DMS 273 treated with DMSO at 0.1 percent for 48 hours (cell line): ENCODE results near the gene CAMK2D.

Experiments
- DNase-seq: peaks from one replicate; lab custom pipeline; 2025; lab: John Stamatoyannopoulos, UW

The CAMK2D gene

DNA sequence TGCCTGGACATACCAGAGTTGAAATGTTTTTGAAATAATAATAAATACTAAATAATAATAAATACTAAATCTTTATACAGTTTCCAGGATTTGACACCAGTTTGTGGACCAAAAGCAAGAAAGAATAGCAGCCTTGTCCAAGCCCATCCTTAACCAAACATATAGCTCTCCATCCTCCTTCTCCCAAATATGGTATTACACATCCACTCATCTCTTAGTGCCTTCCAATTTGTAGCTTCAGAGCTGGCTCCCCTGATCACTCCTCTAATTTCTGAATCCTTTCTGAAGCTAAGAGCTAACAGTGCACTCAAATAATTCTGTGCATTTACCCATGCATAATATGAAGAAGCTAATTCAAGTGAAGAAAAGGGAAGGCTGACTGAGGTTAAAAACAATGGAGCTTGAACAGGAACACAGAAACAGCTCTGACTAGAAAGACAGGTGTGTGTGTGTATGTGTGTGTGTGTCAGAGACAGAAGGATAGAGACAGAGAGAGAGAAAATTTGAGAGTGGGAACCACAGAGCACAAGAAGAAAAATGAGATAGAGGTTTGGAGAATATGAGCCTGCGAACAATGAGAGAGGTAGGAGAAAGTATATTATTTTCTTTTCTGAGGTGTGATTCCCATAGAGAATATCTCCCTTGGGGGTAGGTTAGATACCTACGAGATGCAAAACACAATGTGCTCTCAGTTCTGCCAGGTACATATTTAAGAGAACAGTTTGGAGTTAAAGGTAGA lies 123.5 kb downstream of the CAMK2D start:
- no peak for DNase-seq

DNA sequence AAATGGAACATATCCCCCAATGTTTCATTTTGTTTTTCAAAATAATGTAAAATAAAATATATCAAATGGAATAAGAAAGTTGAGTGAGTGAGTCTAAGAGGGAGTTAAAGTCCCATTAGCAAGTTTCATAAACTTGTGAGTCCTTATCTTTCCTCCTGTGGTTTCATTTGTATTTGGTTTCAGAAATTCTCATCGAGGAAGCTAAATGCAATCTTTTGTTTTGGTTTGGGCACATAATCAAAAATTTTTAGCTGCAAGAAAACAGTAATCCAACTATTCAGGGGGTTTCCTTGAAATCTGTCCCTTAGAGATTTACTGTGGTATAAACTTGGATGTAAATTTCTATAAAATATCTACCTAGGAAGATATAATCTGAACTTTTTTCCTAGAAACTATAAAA lies 124.2 kb downstream of the CAMK2D start:
- DNase-seq, result no peak

DNA sequence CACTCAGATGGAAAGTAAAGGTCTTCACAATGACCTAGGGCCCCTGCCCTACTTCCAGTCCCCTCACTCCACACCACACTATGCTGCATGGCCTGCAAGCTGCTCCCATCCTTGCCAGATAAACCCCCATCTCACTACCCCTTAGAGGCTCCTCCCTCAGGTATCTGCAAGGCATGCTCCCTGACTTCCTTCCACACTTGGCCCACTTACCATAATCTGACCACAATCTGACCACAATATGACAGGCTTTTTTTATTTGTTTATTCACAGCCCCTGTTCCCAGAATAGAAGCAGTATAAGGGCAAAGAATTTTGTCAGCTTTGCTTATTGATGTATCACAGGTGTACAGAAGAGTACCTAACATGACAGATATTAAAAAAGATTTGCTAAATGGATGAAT lies 124.7 kb downstream of the CAMK2D start:
- DNase-seq, result no peak

DNA sequence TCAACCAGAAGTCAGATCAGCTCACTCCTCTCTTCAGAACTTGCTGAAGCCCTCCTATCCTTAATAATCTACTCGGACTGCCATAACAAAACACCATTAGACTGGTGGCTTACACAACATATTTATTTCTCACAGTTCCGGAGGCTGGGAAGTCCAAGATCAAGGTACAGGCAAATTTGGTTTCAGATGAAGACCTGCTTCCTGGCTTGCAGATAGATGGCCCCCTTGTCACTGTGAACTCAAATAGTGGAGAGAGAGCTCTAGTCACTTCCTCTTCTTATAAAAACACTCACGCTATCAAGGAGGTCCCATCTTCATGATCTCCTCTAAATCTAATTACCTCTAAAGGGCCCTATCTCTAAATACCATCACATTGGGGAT lies 125.1 kb downstream of the CAMK2D start:
- no peak for DNase-seq

DNA sequence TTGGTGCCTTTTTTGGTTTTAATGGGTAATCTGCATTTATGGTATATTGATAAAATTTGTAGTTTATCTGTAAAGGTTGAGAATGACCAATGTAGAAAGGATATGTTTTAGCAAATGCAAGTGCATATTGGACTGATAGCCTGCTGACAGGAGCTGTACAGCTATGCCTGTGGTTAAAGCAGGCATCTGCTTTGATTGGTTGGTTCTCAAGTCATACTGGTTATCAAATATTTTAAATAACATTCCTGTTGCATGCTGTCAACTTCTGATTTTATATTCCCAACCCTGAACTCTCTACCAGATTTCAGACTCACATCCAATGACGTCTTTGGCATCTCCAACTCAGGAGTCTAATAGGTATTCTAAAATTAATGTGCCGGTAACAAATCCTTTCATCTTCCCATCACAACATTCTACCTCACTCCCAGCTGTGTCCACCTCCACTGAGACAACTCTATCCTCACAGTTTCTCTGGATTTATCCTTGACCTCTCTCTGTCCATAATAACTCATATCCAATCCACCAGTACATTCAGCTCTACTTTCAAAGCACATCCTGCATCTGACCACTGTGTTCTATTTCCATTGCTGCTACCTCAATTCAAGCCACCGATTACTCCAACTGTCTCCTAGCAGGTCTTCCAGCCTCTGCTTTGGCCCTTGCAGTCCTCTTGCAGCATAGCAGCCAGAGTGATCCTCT lies 125.7 kb downstream of the CAMK2D start:
- DNase-seq, result no peak

DNA sequence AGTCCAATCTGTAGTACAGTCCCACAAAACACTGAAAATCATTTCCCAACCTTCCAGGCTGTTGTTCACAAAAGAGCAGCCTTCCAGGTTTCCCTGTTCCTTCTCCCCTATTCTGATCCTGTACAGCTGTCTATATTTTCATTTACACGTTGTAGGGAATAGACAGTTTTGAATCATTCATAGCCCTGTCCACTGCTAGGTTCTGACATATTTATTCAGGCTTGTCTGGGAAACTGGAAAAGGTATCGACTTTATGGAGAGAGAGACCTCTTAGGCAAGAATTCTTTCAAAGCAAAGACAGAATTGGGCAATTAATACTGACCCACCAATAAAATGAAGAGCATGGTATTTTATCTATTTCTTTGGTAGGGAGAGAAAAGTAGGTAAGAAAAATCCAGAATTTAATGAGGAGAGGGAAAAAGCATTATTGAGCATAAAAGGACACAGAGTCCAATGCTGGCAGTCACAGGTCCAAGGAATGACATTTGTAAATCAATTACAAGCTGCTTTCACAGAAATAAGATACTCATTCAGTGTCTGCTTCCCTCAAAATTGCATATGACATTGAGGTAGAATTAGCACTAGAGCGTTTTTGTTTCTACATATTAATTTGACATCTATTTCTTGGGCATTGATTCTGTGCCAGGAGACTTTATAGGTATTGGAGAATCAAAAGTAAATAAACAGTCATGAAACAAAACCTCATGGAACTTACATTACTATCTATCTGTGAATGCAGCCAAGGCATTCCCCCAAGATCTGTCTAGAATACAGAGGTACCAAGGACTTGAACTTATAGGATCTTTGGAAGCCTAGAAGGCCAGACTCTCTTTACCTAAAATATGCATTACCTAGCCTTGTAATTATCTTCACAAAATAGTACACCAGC lies 127.2 kb downstream of the CAMK2D start:
- no peak for DNase-seq

DNA sequence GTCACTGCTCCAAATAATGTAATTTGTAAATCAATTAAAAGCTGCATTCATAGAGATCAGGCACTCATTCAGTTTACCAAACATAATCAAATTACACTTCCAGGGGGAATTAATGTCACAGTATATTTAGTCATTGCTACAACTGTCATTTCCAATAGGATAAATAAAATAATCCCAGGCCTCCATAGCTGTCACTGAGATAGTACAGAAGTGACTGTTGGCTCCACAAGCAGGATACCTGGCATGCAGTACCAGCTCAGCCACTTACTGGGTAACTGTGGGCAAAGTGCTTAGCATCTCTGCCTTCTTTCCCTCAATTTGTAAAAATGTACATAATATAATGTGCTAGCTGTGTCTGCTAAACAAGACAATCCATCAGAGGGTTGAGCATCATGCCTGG lies 128.1 kb downstream of the CAMK2D start:
- DNase-seq, result no peak

DNA sequence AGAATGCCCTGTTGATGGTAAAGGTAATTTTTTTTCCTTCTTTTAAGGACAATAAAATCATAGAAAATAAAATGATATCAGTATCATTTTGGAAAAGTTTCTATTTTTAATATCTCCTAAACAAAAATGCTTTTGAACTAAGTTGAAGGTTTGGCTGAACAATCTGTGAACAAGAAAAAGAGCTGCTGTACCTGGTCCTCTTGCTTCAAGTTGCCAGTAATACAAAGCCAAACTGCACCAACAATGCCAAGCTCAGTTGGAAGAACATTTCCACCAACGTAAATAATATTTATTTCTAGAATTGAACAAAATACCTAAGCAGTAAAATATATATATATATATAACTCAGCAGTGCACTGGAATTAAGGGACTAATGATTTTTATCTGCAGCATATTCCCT lies 132.8 kb downstream of the CAMK2D start:
- DNase-seq, result no peak

DNA sequence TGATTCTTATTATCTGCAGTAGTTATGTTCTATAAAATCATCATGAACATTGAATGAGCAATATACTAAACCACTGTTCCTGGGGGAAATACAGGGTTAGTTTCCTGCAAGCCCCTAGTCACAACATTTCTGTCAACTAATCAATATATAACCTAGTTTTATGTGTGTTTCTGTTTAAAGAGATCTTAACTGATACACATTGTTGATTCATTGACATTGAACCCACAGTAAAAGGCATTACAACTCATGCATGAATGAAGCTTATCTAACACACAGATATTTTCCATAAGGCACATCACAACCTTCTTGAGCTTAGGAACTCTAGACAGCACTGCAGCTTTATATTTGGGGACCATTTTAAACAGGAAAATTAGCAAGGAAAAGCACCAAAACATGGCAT lies 134.2 kb downstream of the CAMK2D start:
- DNase-seq, result no peak

DNA sequence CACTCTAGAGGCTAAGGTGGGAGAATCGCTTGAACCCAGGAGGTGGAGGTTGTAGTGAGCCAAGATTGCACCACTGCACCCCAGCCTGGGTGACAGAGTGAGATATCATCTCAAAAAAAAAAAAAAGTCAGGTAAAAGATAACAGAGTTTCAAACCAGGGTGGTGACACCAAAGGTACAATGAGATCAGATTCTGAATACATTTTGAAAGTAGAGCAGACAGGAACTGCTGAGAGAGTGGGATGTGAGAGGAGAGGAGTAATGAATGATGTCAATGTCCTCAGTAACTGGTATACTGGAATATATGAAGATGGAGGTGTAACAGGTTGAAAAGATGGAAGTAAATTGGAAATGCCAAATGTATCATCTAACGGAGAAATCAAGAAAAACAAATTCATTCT lies 135.6 kb downstream of the CAMK2D start:
- no peak for DNase-seq

DNA sequence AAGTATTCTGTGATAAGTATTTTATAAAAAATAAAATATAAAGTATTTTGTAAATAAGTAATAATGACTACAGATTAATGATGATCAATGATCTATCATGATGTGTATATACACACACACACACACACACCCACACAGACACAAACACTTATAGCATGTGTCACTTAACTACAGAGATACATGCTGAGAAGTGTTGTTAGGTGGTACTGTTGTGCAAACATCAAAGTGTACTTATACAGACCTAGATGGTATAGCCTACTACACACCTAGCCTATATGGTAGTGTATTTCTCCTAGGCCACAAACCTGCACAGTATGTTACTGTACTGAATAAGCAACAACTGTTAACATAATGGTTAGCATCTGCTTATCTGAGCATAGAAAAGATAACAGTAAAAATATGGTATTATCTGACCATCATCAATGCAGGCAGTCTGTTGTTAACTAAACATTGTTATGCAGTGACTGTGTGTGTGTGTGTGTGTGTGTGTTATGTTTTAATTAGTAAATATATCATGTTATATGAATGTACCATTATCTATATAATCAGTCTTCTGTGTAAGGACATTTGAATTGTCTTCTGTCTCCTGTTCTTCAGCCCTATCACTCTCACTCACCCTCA lies 138.2 kb downstream of the CAMK2D start:
- no peak for DNase-seq

DNA sequence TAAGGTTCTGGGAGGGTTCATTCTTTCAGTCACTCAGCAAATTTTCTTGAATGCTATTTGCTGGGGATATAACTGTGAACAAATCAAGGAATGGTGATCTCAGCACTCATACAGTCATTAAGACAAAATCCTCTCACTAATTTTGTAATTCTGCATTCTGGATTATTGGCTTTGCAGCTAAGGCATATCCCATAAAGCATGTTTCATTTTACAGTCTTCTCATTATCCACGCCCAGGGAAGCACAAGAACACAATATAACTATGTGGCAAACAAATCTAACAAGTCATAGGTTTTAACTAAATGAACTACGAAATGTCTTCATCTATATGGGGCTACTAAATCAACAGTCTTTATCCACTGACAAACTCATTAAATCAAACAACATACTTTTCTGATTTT lies 139.9 kb downstream of the CAMK2D start:
- DNase-seq, result no peak

DNA sequence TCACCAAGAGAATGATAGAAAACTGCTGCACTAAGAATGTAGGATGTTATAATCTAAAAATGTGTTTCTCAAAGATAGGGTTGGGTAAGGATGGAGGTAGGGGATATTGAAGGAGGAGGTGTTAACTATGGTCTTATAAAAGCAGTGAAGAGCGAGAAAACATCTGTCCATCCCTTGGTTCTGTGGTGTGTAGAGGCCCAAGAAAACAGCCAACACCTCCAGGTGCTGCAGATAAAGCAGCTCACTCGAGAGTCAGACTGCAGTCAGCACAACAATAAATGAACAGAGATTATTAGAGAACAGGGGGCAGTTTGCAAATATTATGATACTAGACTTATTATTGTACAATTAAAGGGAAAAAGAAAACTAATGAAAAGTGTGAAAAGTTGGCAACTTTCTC lies 141.5 kb downstream of the CAMK2D start:
- DNase-seq, result no peak

DNA sequence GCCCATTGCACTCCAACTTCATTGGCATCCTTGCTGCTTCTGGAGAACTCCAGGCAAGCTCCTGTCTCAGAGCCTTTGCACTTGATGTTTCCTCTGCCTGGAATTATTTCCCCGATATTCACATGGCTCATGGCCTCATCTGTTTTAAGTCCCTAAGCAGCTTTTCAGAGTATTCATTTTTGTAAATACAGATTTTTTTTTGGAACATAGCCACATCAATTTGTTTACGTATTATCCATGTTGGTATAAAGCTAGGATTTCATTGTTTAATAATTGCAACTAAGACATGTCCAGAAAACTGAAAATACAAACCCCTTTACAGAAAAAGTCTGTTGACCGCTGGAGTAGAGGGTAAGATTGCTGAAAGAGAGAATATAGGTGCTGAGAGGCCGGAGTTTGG lies 142.0 kb downstream of the CAMK2D start:
- DNase-seq, result no peak

DNA sequence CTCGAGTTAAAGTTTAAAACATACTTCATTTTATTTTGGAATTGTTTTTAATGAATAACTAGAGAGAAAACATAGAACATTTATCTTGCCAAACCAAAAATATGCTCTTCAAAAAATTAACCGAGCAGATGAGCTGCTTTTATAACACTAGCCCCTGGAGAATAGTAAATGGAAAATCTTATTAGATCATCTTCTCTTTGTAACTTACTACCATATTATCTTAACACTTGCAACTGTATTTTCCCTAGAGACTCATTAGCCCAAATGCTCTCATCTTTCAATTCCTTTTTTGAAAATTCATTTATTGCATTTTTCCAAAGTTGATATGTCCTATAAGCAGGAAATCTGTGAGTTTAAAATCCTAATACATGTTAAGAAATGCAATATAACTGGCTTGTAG lies 143.3 kb downstream of the CAMK2D start:
- DNase-seq, result peak; percentile 16

DNA sequence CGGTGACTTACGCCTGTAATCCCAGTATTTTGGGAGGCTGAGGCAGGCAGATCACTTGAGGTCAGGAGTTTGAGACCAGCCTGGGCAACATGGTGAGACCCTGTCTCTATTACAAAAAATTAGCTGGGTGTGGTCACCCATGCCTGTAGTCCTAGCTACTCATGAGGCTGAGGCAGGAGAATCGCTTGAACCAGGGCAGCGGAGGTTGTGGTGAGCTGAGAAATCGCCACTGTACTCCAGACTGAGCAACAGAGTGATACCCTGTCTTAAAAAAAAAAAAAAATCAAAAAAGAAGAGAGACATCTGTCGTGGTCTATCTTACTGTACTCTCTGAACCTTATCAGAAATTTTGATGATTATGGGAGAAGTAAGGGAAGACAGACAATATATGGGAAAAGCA lies 144.3 kb downstream of the CAMK2D start:
- no peak for DNase-seq

DNA sequence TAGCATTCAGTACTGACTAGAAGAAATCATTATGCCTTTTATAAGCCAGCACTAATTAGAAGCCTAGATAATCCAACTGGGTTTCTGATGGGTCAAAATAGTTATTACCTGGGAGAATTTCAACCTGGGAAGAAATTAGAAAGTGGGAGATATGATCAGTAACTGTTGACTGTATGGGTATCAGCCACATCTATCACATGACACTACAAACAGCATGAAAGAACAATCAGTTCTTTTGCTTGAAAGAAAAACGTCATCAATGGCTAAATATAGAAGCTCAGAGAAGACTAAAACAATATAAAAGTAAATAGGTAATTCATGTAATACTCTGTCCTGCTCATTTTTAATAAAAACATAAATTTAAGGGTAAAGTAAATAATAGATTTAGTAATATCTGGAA lies 145.1 kb downstream of the CAMK2D start:
- no peak for DNase-seq

DNA sequence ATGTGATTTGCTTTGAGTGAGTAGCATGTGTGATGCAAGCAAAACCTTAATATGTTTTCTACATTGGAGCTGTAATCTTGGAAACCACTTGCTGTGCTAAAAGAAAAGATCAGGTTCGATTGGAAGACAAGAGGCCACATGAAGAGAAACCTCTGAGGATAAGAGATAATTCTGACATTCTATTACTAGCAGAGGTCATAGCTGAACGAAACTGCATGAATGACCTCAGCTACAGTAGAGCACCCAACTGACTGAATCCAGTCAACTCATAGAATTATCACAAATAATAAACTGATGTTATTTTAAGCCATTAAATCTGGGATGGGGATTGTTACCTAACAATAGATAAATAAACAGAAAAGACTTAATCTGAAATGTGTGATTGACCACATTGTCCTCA lies 147.1 kb downstream of the CAMK2D start:
- DNase-seq, result no peak

DNA sequence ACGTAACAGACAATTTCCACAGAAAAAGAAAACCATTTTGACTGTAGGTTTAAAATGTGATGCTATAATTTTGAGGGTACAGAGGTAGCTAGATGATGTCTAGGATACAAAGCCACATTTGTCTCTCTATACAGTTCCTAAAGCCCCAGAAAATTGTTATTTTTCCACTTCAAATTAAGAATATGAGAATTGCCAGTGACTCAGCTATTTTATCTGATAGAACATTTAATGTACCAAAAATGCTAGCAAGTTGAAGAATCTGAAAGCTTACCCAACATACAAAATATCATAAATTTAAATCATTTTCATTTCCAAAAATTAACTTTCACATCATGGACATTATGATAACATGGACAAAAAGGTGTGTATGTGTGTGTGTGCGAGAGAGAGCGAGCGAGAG lies 148.0 kb downstream of the CAMK2D start:
- DNase-seq, result no peak

DNA sequence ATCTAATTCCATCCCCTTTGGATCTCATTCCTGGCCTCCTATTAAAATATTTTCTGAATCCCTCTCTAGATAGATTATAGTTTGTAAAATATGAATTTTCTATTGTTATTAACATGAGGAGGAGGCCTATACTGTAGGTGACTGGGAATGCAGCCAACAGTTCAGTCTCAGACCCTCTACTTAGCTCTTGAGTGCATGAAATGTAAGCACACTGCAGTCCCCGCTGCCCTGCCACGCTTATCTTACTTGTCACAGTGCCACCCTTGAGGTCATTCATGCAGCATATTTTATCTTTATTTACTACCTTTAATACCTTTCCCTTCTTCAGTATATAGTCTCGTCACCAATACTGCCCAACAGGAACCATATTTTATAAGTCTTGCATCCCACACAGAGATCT lies 151.0 kb downstream of the CAMK2D start:
- no peak for DNase-seq

DNA sequence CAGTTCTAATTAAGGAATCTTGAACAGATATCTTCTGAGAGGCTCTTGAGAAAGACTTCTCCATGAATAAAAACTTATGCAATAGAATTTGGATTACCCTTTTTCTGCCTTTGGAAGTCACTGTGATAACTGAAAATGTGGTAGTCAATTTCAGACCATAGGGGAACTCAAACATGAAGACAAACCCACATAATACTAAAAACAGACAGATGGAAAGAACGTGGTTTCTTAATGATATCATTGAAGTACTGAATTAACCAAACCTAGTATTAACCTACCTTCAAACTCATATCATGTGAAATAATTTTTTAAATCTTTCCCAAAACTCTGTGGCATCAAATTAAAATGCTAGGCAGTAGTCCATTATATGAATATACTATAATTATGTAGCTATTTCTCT lies 153.5 kb downstream of the CAMK2D start:
- DNase-seq, result no peak

DNA sequence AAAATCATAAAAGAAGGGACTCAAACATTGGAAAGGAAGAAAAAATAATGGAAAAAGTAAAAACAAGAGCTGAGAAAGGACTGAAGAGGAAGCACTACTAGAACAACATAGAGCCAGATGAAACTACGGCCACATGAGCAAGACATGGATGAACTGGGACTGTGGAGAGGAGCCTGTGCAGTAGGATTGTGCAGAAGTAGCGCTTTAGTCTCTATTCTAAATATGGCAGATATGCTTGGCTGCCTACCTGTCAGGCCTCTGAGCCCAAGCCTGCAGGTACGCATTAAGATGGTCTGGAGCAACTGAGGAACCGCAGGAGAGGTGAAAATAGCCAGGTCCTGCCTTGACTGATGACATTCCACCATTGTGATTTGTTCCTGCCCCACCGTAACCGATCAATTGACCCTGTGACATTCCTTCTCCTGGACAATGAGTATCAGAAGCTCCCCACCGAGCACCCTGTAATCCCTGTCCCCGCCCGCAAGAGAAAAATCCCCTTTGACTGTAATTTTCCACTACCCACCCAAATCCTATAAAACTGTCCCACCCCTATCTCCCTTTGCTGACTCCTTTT lies 154.3 kb downstream of the CAMK2D start:
- DNase-seq, result no peak
